ENCODE measurements around the gene CELF2. TPM values are rescaled to one million over a fixed set of nuclear protein-coding genes. Genes with fewer than 3 reads are reported as not detected.
"Not testable (repeated sequence)": the region's sequence is repeated elsewhere in the genome, so short reads cannot be mapped to it uniquely, and the experiment has no call there.

CELF2 gene
- total RNA-seq: 29.3 TPM

DNA sequence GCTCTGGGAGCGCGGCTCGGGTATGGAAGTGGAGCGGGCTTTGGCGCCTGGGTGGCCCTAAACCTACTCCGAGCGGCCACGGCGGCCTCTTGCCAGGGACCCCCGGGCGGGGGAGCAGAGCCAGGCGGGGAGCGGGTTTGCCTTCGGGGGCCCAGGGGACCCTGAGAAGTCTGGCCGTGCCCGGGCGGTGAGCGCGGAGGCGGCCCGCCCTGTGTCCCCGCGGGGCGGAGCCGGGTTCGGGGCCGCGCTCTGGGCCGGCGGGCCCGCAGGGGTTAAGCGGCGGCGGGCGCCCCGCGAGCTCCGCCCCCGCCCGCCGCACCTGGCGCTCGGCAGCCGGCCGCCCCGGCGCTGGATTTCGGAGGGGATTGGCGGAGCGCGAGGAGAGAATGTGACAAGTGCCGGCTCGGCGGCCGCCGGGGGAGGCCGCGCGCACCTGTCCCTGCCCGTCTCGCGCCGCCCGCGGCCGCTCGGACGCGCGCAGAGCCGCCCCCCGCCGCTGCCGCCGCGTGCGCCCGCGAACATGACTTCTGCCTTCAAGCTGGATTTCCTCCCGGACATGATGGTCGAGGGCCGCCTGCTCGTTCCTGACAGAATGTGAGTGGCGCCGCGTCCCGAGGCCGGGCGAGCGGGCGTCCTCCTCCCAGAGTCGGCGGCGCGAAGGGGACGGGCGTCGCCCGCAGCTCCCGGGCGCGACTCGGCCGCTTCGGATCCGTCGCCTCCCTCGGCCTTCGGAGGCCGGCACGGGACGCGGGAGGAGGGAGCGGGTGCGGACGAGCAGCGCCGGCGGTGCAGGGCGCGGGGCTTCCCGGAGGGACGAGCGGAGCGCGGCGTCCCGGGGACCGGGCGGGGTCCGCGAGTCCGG lies at the start of gene CELF2:
TSS of gene CELF2 (plus strand) at position 303 of the 862 bp plus-strand sequence. CDS start at position 521, 218 bp downstream.
- DNase-seq: no peak

GRCh38 chr10:10968257-10968588 lies 49.4 kb upstream of the CELF2 start:
- no peak for DNase-seq

DNA sequence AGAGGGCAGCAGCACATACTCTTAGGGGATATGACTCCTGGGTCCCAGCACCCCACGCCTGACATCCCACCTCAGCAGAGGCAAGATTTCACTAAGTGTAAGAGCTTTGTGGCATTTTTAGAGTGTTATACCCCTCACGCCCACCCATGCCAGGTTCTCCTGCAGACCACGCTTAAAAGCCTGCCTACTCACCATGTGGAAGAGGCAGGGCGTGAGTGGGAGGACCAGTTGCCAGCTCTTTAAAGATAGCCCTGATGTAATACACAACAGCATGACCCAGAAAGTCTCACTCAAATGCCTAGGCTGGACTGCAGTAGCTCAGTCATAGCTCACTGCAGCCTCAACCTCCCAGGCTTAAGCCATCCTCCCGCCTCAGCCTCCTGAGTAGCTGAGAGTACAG lies 44.4 kb upstream of the CELF2 start:
- no peak for DNase-seq

GRCh38 chr10:10975647-10976046 lies 42.0 kb upstream of the CELF2 start:
- DNase-seq: no peak

- no peak for DNase-seq
Observed at GRCh38 chr10:10976652-10977051, 41.0 kb upstream of the CELF2 start.

DNA sequence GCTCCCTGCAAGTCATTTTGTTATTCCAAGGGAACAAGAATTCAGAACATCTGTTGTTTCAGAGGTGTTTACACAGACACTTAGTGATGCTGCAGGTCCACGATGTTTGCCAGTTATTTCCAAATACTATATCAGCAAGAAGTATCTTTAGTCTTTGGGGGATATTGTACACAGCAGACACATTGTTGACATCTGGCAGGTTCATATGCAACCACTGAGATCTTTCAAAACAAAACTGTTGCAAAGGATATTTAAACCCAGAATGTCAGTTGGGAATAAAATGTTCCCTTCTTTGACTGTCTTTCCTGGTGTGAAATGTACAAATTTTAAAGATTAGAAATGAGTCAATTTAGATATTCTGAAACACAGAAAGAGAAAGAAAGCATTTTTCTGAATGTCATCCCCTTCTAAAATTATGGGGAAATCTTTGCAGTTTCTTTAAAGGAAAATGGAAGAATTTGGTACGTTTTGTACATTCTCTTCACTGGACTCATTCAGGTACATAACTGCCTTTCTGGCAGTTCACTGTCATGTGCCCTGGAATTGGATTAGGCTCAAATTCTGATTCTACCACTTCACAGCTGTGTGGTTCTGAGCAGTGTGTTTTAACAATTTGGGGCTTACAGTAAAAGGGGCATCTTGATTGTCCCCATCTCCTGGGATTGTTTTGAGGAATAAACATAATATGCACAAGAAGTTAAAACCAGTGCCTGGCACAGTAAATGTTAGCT lies 40.3 kb upstream of the CELF2 start:
- DNase-seq: peak; percentile 20

- no peak for DNase-seq
Observed at GRCh38 chr10:10977978-10978377, 39.7 kb upstream of the CELF2 start.

GRCh38 chr10:10985361-10985760 lies 32.3 kb upstream of the CELF2 start:
- peak; percentile 22 for DNase-seq

DNA sequence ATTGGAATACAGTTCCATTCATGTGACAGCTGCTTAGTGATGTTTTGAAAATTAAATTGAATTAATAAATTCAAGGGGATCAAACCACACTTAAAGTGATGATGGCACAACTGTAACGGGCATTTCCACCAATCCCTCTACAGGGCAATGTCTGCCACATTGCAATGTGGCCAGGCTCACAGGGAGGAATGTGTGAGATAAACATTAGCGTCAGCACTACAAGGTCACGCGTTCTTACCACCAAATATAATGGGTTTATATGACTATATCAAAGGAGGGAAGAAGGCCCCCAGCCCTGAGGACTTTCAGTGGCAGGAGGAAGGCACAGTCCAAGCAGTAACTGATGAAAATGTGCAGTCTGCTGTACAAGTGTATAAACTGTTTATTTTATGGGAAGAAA lies 31.1 kb upstream of the CELF2 start:
- DNase-seq: no peak

DNA sequence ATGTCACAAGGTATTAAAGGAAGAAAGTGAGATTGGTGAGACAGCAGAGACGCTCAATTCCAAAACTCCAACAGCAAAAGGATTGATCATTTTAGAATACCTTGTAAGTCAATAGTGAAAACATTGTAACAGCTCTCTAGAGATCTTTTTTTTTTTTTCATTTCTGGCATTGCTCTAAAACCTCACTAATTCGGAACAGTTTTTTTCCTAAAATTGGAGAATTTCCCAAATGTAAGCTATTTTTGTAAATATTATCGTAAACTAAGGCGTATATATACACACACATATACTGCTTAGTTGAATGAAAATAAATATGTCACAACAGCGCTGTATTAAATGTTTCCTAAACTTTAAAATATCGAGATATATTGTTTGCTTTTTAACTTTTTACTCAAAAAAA lies 30.6 kb upstream of the CELF2 start:
- DNase-seq: no peak

GRCh38 chr10:10989669-10990068 lies 28.0 kb upstream of the CELF2 start:
- DNase-seq: no peak

DNA sequence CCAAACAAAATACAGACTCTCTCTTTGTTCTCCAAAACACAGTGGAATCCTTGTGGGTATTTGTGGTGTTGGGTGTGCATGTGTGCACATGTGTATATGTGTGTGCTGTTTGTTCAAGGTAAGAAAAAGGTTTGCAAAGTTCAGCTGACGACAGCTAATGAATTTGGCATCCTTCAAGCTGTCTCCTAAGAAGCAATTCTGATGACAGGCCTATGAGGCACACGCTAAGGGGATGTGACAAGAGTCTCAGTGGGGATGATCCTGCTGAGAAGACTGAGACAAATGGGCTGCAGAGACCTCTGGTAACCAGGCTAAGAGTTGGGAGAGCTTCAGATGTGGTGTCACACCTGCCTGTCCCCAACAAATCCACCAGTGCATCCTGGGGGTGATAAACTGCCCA lies 26.5 kb upstream of the CELF2 start:
- no peak for DNase-seq

GRCh38 chr10:10992072-10992471 lies 25.6 kb upstream of the CELF2 start:
- no peak for DNase-seq

DNA sequence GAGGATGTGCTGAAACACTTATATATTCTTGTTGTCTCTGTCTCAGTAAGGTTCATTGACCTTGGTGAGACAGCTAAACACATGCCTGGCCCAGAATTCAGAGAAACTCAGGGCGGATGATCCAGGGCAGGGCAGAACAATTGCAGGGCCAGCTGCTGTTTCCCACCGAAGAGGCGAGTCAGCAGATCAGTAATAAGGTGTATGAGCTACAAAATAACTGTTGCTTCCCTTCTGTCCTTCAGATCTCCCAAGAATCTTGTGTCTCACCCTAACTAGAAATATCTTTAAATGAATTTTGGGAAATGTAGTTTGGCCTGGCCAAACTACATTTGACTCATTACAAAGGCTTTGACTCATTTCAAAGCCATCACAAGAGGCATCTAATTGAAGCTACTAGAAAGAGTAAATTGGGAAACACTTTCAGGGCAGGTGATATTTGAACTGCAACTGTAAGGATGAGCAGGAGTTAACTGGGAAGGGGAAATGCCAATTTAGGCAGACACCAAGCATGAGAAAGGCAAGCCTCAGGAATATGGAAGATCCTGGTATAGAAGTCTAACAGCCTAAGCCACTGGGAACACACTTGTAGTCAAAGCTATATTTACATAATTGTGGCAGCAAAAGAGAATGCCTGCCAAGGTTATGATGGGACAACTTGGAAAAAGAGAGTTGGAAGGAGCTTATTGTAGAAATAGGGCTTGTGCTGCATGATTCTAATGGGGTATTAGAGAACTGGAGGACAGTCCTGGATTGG lies 24.5 kb upstream of the CELF2 start:
- no peak for DNase-seq

- DNase-seq: no peak
Observed at GRCh38 chr10:10993785-10994184, 23.9 kb upstream of the CELF2 start.

DNA sequence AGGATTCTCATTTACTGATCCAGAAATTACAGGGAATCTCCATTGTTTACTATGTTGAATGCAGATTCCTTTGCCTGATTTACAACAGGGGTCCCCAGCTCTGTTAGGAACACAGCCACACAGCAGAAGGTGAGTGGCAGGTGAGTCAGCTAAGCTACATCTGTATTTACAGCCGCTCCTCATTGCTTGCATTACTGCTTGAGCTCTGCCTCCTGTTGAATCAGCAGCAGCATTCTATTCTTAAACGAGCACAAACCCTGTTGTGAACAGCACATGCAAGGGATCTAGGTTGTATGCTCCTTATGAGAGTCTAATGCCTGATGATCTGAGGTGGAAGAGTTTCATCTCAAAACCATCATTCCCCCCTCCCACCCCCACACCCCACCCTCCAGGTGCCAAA lies 23.3 kb upstream of the CELF2 start:
- no peak for DNase-seq

- DNase-seq: no peak
Observed at GRCh38 chr10:10995120-10995519, 22.6 kb upstream of the CELF2 start.

- no peak for DNase-seq
Observed at GRCh38 chr10:10996966-10997620, 20.6 kb upstream of the CELF2 start.

DNA sequence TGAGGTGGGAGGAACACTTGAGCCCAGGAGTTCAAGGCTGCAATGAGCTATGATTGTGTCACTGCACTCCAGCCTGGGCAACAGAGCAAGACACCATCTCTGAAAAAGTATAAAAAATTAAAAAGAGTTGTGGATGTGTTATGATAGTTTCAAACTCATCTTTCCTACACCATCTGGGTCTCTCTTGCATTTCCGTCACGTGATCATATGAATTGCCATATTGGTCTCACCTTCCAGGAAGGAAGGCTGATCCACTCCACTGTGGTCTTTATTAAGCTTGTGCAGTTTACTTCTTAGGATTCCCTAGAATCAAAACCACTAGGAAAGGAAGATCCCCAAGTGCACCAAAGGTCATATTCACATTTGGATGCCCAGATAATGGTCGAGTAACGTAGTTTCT lies 18.2 kb upstream of the CELF2 start:
- DNase-seq: not testable (repeated sequence)

DNA sequence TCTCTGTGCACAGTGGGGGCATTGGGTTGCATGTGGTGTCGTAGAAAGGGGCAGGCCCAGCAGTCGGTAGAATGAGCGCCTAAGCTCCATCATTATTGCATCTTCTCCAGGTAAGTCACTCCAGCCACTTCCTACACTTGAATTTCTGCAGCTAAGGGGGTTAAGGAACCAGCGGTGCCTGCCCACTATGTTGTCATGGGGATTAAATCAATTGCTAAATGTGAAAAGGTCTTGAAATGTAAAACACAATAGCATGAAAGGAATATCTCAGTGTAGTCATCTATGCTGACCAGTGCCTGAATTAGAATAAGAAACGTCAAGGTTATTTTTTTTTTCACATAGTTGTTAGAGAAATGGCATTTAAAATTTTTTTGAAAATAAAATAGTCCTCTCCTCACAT lies 15.2 kb upstream of the CELF2 start:
- no peak for DNase-seq

GRCh38 chr10:11002916-11003315 lies 14.8 kb upstream of the CELF2 start:
- no peak for DNase-seq

GRCh38 chr10:11003679-11004078 lies 14.0 kb upstream of the CELF2 start:
- peak; percentile 16 for DNase-seq
